Neural crest cell (in vitro differentiated cells): Measurements from ENCODE around the gene SMC5. TPM values are rescaled to one million over a fixed set of nuclear protein-coding genes. Genes with fewer than 3 reads are reported as not detected.
A peak's percentile ranks its signal among the peaks of the same experiment; 100 is the strongest.

Experiments
- DNase-seq: peaks from one replicate; pipeline ENCODE4 v3.0.0; 2021; ENCODE audit warnings: low read depth, mixed read lengths, low spot score
- H3K27ac Mint-ChIP-seq: one replicate; pipeline ENCODE4 v1.8.0; 2021; ENCODE audit warnings: mild to moderate bottlenecking, mixed read lengths; ENCODE audit not compliant: unreplicated experiment
- H3K27me3 Mint-ChIP-seq: 2 replicates; pipeline ENCODE4 v1.8.0; 2021; ENCODE audit warnings: low read depth, mild to moderate bottlenecking, mixed read lengths
- H3K36me3 Mint-ChIP-seq: 2 replicates; pipeline ENCODE4 v1.8.0; 2021; ENCODE audit warnings: low read depth, mild to moderate bottlenecking, mixed read lengths
- H3K4me1 Mint-ChIP-seq: 2 replicates; pipeline ENCODE4 v1.8.0; 2021; ENCODE audit warnings: mixed read lengths
- H3K4me3 Mint-ChIP-seq: one replicate; pipeline ENCODE4 v1.8.0; 2021; ENCODE audit warnings: mild to moderate bottlenecking, mixed read lengths
- H3K9me3 Mint-ChIP-seq: 2 replicates; pipeline ENCODE4 v1.8.0; 2021; ENCODE audit warnings: mixed read lengths
- total RNA-seq: library from RNA; stranded (reverse); gene quantifications from 2 replicates; pipeline ENCODE4 v1.2.1, GENCODE V29; 2021
- TF ChIP-seq, protein P1 (sequence below): fragments of 200-600 bp; sonication (generic); conservative IDR thresholded peaks from 2 replicates; pipeline ENCODE4 v1.5.0; 2021; ENCODE audit warnings: antibody characterized with exemption, mild to moderate bottlenecking

Gene SMC5
- total RNA-seq, 1 donor from 2014 or later: 28.7 TPM

- peak overlapping the region; percentile 97 for H3K27ac Mint-ChIP-seq
- H3K4me3 Mint-ChIP-seq: peak overlapping the region; percentile 92
- no peak for DNase-seq
- TF ChIP-seq, protein P1, sequence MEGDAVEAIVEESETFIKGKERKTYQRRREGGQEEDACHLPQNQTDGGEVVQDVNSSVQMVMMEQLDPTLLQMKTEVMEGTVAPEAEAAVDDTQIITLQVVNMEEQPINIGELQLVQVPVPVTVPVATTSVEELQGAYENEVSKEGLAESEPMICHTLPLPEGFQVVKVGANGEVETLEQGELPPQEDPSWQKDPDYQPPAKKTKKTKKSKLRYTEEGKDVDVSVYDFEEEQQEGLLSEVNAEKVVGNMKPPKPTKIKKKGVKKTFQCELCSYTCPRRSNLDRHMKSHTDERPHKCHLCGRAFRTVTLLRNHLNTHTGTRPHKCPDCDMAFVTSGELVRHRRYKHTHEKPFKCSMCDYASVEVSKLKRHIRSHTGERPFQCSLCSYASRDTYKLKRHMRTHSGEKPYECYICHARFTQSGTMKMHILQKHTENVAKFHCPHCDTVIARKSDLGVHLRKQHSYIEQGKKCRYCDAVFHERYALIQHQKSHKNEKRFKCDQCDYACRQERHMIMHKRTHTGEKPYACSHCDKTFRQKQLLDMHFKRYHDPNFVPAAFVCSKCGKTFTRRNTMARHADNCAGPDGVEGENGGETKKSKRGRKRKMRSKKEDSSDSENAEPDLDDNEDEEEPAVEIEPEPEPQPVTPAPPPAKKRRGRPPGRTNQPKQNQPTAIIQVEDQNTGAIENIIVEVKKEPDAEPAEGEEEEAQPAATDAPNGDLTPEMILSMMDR: no peak
- peaks cover 70% of the 10 kb centered on the region for H3K4me1 Mint-ChIP-seq
- H3K9me3 Mint-ChIP-seq: no peaks in the 10 kb centered on the region
- H3K27me3 Mint-ChIP-seq: no peaks in the 10 kb centered on the region
- peaks cover 24% of the 10 kb centered on the region for H3K36me3 Mint-ChIP-seq
Measured at GRCh38 chr9:70259512-70259802, 679 bp downstream of the SMC5 start.

DNA sequence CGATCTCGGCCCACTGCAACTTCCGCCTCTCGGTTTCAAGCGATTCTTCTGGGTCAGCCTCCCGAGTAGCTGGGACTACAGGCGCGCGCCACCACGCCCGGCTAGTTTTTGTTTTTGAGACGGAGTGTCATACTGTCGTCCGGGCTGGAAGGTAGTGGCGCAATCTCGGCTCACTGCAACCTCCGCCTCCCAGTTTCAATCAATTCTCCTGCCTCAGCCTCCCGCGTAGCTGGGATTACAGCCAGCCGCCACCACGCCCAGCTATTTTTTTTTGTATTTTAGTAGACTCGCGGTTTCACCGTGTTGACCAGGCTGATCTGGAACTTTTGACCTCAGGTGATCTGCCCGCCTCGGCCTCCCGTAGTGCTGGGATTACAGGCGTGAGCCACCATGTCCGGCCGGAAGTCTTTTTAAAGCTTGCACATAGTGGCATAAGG, 1.2 kb downstream of the SMC5 start:
- H3K4me3 Mint-ChIP-seq: peak overlapping the region; percentile 92
- DNase-seq: no peak
- no peaks in the 10 kb centered on the region for H3K27me3 Mint-ChIP-seq
- no peak overlapping the region for H3K27ac Mint-ChIP-seq
- H3K4me1 Mint-ChIP-seq: peaks cover 66% of the 10 kb centered on the region
- H3K36me3 Mint-ChIP-seq: peaks cover 28% of the 10 kb centered on the region
- H3K9me3 Mint-ChIP-seq: no peaks in the 10 kb centered on the region
- TF ChIP-seq, protein P1: no peak

GRCh38 chr9:70260606-70261005, 1.8 kb downstream of the SMC5 start:
- Mint-ChIP-seq H3K27ac (no peak overlapping the region), H3K9me3 (no peaks in the 10 kb centered on the region), H3K4me1 (peaks cover 60% of the 10 kb centered on the region), H3K4me3 (peak overlapping the region; percentile 92), H3K27me3 (no peaks in the 10 kb centered on the region), H3K36me3 (peaks cover 28% of the 10 kb centered on the region)
- TF ChIP-seq, protein P1: no peak
- no peak for DNase-seq

DNA sequence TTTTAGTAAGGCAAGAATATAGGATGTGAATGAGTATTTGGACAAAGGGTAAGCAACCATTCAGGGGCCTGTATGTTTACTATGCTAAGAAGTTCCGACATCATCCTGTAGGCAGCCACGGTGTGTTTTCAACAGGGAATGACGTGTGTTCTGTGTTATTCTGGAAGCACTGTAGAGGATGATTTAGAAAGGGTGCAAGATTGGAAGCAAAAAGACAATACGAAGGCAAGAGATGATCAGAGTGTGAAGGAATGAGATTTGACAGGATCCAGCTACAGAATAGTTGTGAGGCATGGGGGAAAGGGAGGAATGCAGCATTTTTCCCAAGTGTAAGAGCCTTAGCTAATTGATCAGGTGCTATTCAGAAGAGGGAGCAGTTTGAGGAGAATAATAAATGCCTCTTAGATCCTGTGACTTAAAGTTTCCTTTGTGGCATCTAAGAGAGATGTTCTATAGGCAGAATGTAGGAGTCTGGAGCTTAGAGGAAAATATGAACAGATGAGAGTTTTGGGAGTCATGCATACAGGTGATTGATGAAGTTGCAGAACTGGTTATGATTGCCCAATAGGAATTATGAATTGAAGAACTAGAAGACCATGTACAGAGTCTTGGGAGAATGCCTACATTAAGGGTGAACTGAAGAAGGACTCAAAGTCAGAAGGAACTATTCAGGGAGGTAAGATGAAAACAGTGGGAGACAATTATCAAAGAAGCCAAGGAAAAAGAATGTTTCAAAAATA, 2.5 kb downstream of the SMC5 start:
- no peaks in the 10 kb centered on the region for H3K9me3 Mint-ChIP-seq
- H3K27me3 Mint-ChIP-seq: no peaks in the 10 kb centered on the region
- H3K27ac Mint-ChIP-seq: peak overlapping the region; percentile 23
- peak overlapping the region; percentile 92 for H3K4me3 Mint-ChIP-seq
- no peak for DNase-seq
- TF ChIP-seq, protein P1: no peak
- peaks cover 28% of the 10 kb centered on the region for H3K36me3 Mint-ChIP-seq
- peaks cover 53% of the 10 kb centered on the region for H3K4me1 Mint-ChIP-seq

DNA sequence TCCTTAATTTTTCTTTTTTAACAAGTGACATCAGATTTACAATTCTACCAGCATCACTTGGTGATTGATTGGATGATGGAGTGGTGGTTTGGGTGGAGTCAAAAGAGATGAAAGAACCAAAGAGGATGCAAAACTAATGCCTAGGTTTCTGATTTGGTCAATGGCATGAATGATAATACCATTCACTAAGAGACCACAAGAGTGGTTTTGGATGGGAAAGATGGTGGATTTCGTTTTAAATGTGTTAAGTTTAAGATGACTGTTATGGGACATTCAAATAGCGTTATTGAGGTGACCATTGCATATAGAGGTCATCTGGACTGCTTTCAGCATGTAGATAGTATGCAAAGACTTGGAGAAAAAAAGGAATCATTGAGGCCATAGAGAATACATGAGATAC, 3.6 kb downstream of the SMC5 start:
- H3K36me3 Mint-ChIP-seq: peaks cover 28% of the 10 kb centered on the region
- H3K4me3 Mint-ChIP-seq: peak overlapping the region; percentile 39
- H3K27me3 Mint-ChIP-seq: no peaks in the 10 kb centered on the region
- no peak overlapping the region for H3K27ac Mint-ChIP-seq
- DNase-seq: no peak
- TF ChIP-seq, protein P1: no peak
- H3K9me3 Mint-ChIP-seq: no peaks in the 10 kb centered on the region
- H3K4me1 Mint-ChIP-seq: peaks cover 46% of the 10 kb centered on the region
